Measurements from ENCODE around the gene FAM210B. TPM values are rescaled to one million over a fixed set of nuclear protein-coding genes. Genes with fewer than 3 reads are reported as not detected.

FAM210B gene
- total and polyA plus RNA-seq, 2 of the 8 experiments (the other 6 are each of a cell fraction or from before 2014, with no cell fraction given): 9.4 to 15.0 TPM

GRCh38 chr20:56345911-56346310 lies 12.9 kb upstream of the FAM210B start:
- Histone ChIP-seq H3K4me2 (ENCODE audit: insufficient read depth in 1 of 2, low read depth in 2 of 2, low read length in 2 of 2) (no peak overlapping the region), H3K9ac (replicated peaks in 1 of 4; ENCODE audit: extremely low read depth in 1 of 4, low read depth in 3 of 4, low read length in 3 of 4) (no peak overlapping the region), H3K36me3 (ENCODE audit: control insufficient read depth in 2 of 4, insufficient read depth in 4 of 4, low read length in 3 of 4) (no peaks in the 10 kb centered on the region), H2AFZ (ENCODE audit: low read length) (no peak overlapping the region), H2BK15ac (ENCODE audit: low read length) (no peak overlapping the region), H2BK12ac (ENCODE audit: low read depth, low read length) (no peak overlapping the region), H3K79me2 (ENCODE audit: control insufficient read depth in 1 of 2, insufficient read depth in 2 of 2, low read length in 2 of 2) (no peaks in the 10 kb centered on the region), H3K18ac (ENCODE audit: extremely low read depth, low read length) (no peak overlapping the region), H3K4me3 (ENCODE audit: extremely low read depth in 1 of 4, insufficient read depth in 2 of 4, low read depth in 3 of 4, low read length in 4 of 4) (no peak overlapping the region), H3K23me2 (ENCODE audit: low read depth, low read length) (no peaks in the 10 kb centered on the region), H3K9me3 (ENCODE audit: insufficient read depth in 2 of 2, low read depth in 1 of 2, low read length in 1 of 2) (no peaks in the 10 kb centered on the region), H4K20me1 (replicated peaks in 1 of 2; ENCODE audit: control insufficient read depth in 1 of 2, insufficient read depth in 2 of 2, low read length in 2 of 2) (no peaks in the 10 kb centered on the region), H3K23ac (ENCODE audit: insufficient read length) (no peak overlapping the region), H3K14ac (ENCODE audit: insufficient read length) (no peak overlapping the region), H2BK5ac (ENCODE audit: low read depth, low read length) (no peak overlapping the region), H3K4ac (replicated peaks; ENCODE audit: insufficient read length, low read depth, low read length) (no peak overlapping the region), H2AK5ac (ENCODE audit: low read depth, low read length) (no peak overlapping the region), H4K5ac (ENCODE audit: insufficient read length, low read depth, low read length) (no peak overlapping the region), H3K56ac (replicated peaks; ENCODE audit: insufficient read length, low read depth, low read length) (no peak overlapping the region), H3K27ac (ENCODE audit: low read depth, low read length) (no peak overlapping the region), H3K79me1 (ENCODE audit: low read depth, low read length) (no peaks in the 10 kb centered on the region), H3K4me1 (replicated peaks in 1 of 4; ENCODE audit: control insufficient read depth in 3 of 4, insufficient read depth in 4 of 4, low read length in 3 of 4) (peaks cover 0 to 6% (median 3%) of the 10 kb centered on the region in 4 experiments; a peak in 4 of 7 replicates), H4K8ac (ENCODE audit: extremely low read depth, insufficient read depth, low read length) (no peak overlapping the region), H2BK120ac (replicated peaks; ENCODE audit: low read depth, low read length) (no peak overlapping the region), H3K27me3 (replicated peaks in 1 of 4; ENCODE audit: control insufficient read depth in 3 of 4, extremely low read depth in 1 of 4, insufficient read depth in 3 of 4, low read length in 3 of 4) (peaks cover 8 to 35% (median 25%) of the 10 kb centered on the region in 4 experiments), H2BK20ac (ENCODE audit: low read length) (no peak overlapping the region), H4K91ac (replicated peaks; ENCODE audit: insufficient read length, low read length) (no peak overlapping the region)
- TF ChIP-seq RNF2 (IDR thresholded peaks at IDR 0.05; ENCODE audit: borderline replicate concordance, low read depth, low read length, missing control alignments, poor library complexity, severe bottlenecking) (no peak), RFX5 (IDR thresholded peaks at IDR 0.05; ENCODE audit: borderline replicate concordance, low read depth, low read length) (no peak), JUN (IDR thresholded peaks at IDR 0.05; ENCODE audit: low read depth, low read length) (no peak), EZH2 (IDR thresholded peaks at IDR 0.05; ENCODE audit: low read depth, low read length, severe bottlenecking) (no peak), FOSL1 (IDR thresholded peaks at IDR 0.05; ENCODE audit: insufficient read depth, low read depth, low read length) (no peak), SRF (IDR thresholded peaks at IDR 0.05; ENCODE audit: low read depth, low read length) (no peak), SAP30 (IDR thresholded peaks at IDR 0.05; ENCODE audit: insufficient read depth, insufficient replicate concordance, low read length) (no peak), TAF1 (IDR thresholded peaks at IDR 0.05; ENCODE audit: low read depth, low read length) (no peak), CREB1 (IDR thresholded peaks at IDR 0.05) (no peak), KDM1A (IDR thresholded peaks at IDR 0.05; ENCODE audit: borderline replicate concordance, low read length) (no peak), SP1 (IDR thresholded peaks at IDR 0.05; ENCODE audit: low read depth, low read length) (no peak), ATF2 (IDR thresholded peaks at IDR 0.05; ENCODE audit: low read length) (no peak), TEAD4 (IDR thresholded peaks at IDR 0.05; ENCODE audit: low read depth, low read length) (no peak)
- 84% methylated on average over 8 of the region's 8 CpGs; no CpG with 5 or more reads in 1 of the 2 experiments for WGBS, 2 experiments (ENCODE audit: extremely low coverage in 1 of 2, insufficient coverage in 1 of 2, insufficient read length in 1 of 2, insufficient replicate concordance in 2 of 2, low coverage in 1 of 2, low lambda C conversion rate in 2 of 2, missing lambda C conversion rate in 1 of 2)
- DNase-seq (ENCODE audit: low read depth in 1 of 2, low spot score in 2 of 2) (no peak), FAIRE-seq (no peak)
- ChIA-PET POLR2A (ENCODE audit: partially characterized antibody) (no interaction called here), CTCF (ENCODE audit: partially characterized antibody) (no interaction called here)

All from H1 (cell line).